Prostate gland (tissue), 2 donors: ENCODE results near the gene MAP3K9.

Source experiments
- POLR2A ChIP-seq: fragments of 450-650 bp; IDR thresholded peaks from one replicate; pipeline ENCODE4 v1.6.1; 2016; ENCODE audit warnings: antibody characterized with exemption, mild to moderate bottlenecking
- TF ChIP-seq, protein P1 (sequence below), 4 experiments: fragments of 200-600 bp in 2 of 4; fragments of 450-650 bp in 2 of 4; sonication (generic) in 2 of 4; IDR thresholded peaks; 1 replicate in 3 of 4; 2 replicates in 1 of 4; pipeline ENCODE4 v1.5.1; 2016 to 2019; ENCODE audit warnings: antibody characterized with exemption in 4 of 4, mild to moderate bottlenecking in 2 of 4, moderate library complexity in 2 of 4

GRCh38 chr14:70755655-70756054 is 53.7 kb downstream of the MAP3K9 start:
- no peak for TF ChIP-seq POLR2A
- TF ChIP-seq, protein P1, sequence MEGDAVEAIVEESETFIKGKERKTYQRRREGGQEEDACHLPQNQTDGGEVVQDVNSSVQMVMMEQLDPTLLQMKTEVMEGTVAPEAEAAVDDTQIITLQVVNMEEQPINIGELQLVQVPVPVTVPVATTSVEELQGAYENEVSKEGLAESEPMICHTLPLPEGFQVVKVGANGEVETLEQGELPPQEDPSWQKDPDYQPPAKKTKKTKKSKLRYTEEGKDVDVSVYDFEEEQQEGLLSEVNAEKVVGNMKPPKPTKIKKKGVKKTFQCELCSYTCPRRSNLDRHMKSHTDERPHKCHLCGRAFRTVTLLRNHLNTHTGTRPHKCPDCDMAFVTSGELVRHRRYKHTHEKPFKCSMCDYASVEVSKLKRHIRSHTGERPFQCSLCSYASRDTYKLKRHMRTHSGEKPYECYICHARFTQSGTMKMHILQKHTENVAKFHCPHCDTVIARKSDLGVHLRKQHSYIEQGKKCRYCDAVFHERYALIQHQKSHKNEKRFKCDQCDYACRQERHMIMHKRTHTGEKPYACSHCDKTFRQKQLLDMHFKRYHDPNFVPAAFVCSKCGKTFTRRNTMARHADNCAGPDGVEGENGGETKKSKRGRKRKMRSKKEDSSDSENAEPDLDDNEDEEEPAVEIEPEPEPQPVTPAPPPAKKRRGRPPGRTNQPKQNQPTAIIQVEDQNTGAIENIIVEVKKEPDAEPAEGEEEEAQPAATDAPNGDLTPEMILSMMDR (IDR thresholded peaks at IDR 0.05) = no peak
